GM19351 (cell line): ENCODE results near the gene JDP2.
A peak's percentile ranks its signal among the peaks of the same experiment; 100 is the strongest.

ENCODE experiments used
- ATAC-seq: cut with Tn5 transposase; IDR thresholded peaks from one replicate; pipeline ENCODE4 v1.9.1; 2021; ENCODE audit warnings: mild to moderate bottlenecking, moderate library complexity; ENCODE audit not compliant: unreplicated experiment

The JDP2 gene

GRCh38 chr14:75510547-75510946, 82.7 kb downstream of the JDP2 start:
- ATAC-seq: no peak

GRCh38 chr14:75511201-75511600, 83.4 kb downstream of the JDP2 start:
- no peak for ATAC-seq

GRCh38 chr14:75513911-75514672, 86.3 kb downstream of the JDP2 start:
- peak; percentile 57 for ATAC-seq

GRCh38 chr14:75514673-75515628, 87.1 kb downstream of the JDP2 start:
- ATAC-seq: peak; percentile 36

- peak; percentile 56 for ATAC-seq
These were observed 87.8 kb downstream of the JDP2 start for GRCh38 chr14:75515629-75515996.

GRCh38 chr14:75518625-75519024, 90.8 kb downstream of the JDP2 start:
- no peak for ATAC-seq

GRCh38 chr14:75519394-75519793, 91.6 kb downstream of the JDP2 start:
- no peak for ATAC-seq

- ATAC-seq: no peak
These were observed 92.3 kb downstream of the JDP2 start for GRCh38 chr14:75519826-75520728.

- ATAC-seq: no peak
These were observed 93.0 kb downstream of the JDP2 start for GRCh38 chr14:75520852-75521251.

GRCh38 chr14:75521415-75522199, 93.8 kb downstream of the JDP2 start:
- no peak for ATAC-seq

GRCh38 chr14:75522224-75522982, 94.6 kb downstream of the JDP2 start, which contains the start of gene BATF:
TSS of gene BATF (plus strand) at chr14:75522469. CDS start at chr14:75522683, 214 bp downstream.
- ATAC-seq: peak; percentile 66

- no peak for ATAC-seq
These were observed 95.1 kb downstream of the JDP2 start for GRCh38 chr14:75522983-75523318.
